ENCODE results near the gene APOBR. TPM values are rescaled to one million over a fixed set of nuclear protein-coding genes. Genes with fewer than 3 reads are reported as not detected.

Gene APOBR
- total and polyA plus RNA-seq, 7 donors, result 0.68 to 94.5 (median 1.1) TPM

GRCh38 chr16:28532940-28533647 lies 38.7 kb downstream of the APOBR start:
- no peaks in the 10 kb centered on the region for H3K27me3 ChIP-seq
- intact Hi-C loops (cut with DNase I), result no loop called here
- 52 to 88% methylated on average over 5 of the region's 5 CpGs for WGBS, 2 donors

GRCh38 chr16:28534542-28535373 lies 40.3 kb downstream of the APOBR start:
- intact Hi-C loops (cut with DNase I), result no loop called here
- no peaks in the 10 kb centered on the region for H3K9me3 ChIP-seq
- 36 to 52% methylated on average over 5 of the region's 5 CpGs for WGBS, 2 donors
- TF ChIP-seq POLR2AphosphoS5 (IDR thresholded peaks at IDR 0.05), result peak; percentile 28 to 68 (median 40)
- no peak for TF ChIP-seq EP300 (IDR thresholded peaks at IDR 0.05)
- H3K27ac ChIP-seq, result peak overlapping the region; percentile 50 to 96 (median 69)
- no peak overlapping the region for H3K4me3 ChIP-seq
- peaks cover 8 to 26% (median 15%) of the 10 kb centered on the region in 4 donors for H3K36me3 ChIP-seq
- DNase-seq, result peak; percentile 89
- H3K27me3 ChIP-seq, result no peaks in the 10 kb centered on the region
- peaks cover 0 to 58% (median 49%) of the 10 kb centered on the region in 4 donors for H3K4me1 ChIP-seq

More at GRCh38 chr16:28532940-28533647, 38.7 kb downstream of the APOBR start:
- TF ChIP-seq POLR2A (IDR thresholded peaks at IDR 0.05) (no peak), CTCF (IDR thresholded peaks at IDR 0.05) (no peak), POLR2AphosphoS5 (IDR thresholded peaks at IDR 0.05) (no peak), EP300 (IDR thresholded peaks at IDR 0.05) (no peak)
- Histone ChIP-seq H3K4me3 (no peak overlapping the region), H3K9me3 (no peaks in the 10 kb centered on the region), H3K27ac (peak overlapping the region; percentile 53 to 96 (median 69)), H3K4me1 (peaks cover 0 to 44% (median 41%) of the 10 kb centered on the region in 4 donors), H3K36me3 (peaks cover 8 to 26% (median 15%) of the 10 kb centered on the region in 4 donors)
- DNase-seq, result no peak

GRCh38 chr16:28537076-28537475 lies 42.6 kb downstream of the APOBR start:
- peaks cover 8 to 26% (median 15%) of the 10 kb centered on the region in 4 donors for H3K36me3 ChIP-seq
- H3K4me3 ChIP-seq, result peak overlapping the region; percentile 55 to 62 (median 57)
- TF ChIP-seq EP300 (IDR thresholded peaks at IDR 0.05), result no peak
- TF ChIP-seq POLR2AphosphoS5 (IDR thresholded peaks at IDR 0.05), result no peak
- no peak for TF ChIP-seq POLR2A (IDR thresholded peaks at IDR 0.05)
- no peak for TF ChIP-seq CTCF (IDR thresholded peaks at IDR 0.05)
- no peak for DNase-seq
- H3K27ac ChIP-seq, result peak overlapping the region; percentile 87 to 97 (median 94)
- intact Hi-C loops (cut with DNase I), result no loop called here
- no peaks in the 10 kb centered on the region for H3K27me3 ChIP-seq
- WGBS, 2 donors, result 16 to 58% methylated on average over 6 of the region's 6 CpGs
- peaks cover 0 to 58% (median 45%) of the 10 kb centered on the region in 4 donors for H3K4me1 ChIP-seq
- no peaks in the 10 kb centered on the region for H3K9me3 ChIP-seq

DNA sequence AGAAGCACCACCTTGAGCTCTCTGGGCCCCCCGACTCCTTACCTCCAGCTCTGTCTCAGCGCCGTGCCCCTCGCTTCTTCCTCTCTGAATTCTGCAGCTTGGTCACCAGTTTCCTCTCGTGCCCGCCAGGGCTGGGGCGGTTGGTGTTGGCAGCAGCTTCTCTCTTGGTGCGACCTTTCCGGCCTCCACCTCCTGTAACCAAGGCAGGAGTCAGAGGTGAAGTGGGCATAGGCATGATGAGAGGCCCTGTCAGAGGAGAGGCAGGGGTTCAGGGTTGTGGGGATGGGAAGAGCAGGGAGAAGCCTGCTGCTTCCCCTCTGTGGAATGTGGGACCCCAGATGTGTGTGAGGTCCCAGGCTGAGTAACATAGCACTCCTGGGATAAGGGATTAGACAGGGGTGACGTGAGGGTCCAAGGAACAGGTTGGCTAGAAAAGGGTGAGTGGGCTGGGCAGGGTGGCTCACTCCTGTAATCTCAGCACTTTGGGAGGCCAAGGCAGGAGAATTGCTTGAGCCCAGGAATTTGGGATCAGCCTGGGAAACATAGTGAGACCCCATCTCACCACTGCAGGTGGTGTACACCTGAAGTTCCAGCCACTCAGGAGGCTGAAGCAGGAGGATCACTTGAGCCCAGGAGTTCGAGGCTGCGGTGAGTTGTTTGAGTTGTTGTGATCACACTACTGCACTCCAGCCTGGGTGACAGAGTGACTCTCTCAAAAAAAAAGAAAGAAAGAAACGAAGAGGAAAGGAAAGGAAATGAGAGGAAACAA lies 43.7 kb downstream of the APOBR start:
- Histone ChIP-seq H3K27ac (peak overlapping the region; percentile 87 to 97 (median 94)), H3K4me3 (peak overlapping the region; percentile 55 to 62 (median 57)), H3K27me3 (no peaks in the 10 kb centered on the region), H3K9me3 (no peaks in the 10 kb centered on the region), H3K4me1 (peaks cover 0 to 56% (median 37%) of the 10 kb centered on the region in 4 donors), H3K36me3 (peaks cover 8 to 26% (median 15%) of the 10 kb centered on the region in 4 donors)
- DNase-seq, result no peak
- TF ChIP-seq POLR2AphosphoS5 (IDR thresholded peaks at IDR 0.05) (no peak), CTCF (IDR thresholded peaks at IDR 0.05) (no peak), POLR2A (IDR thresholded peaks at IDR 0.05) (no peak), EP300 (IDR thresholded peaks at IDR 0.05) (no peak)
- intact Hi-C loops (cut with DNase I), result loop anchor here (2.0 kb wide), 2 partner anchors 15 to 45 kb away; partner anchors contain the start of genes CLN3 and SGF29
- WGBS, 2 donors, result 17 to 68% methylated on average over 13 of the region's 13 CpGs
